Esophagus muscularis mucosa (tissue), 4 donors: Measurements from ENCODE around the gene TMIGD2. TPM values are rescaled to one million over a fixed set of nuclear protein-coding genes. Genes with fewer than 3 reads are reported as not detected.

Experiments
- DNase-seq: peaks from one replicate; pipeline ENCODE4 v3.0.0-alpha.2; 2017; ENCODE audit errors: extremely low spot score
- H3K27ac ChIP-seq, 4 donors: fragments of 200-600 bp; sonication (generic); replicated peaks in 1 of 4; 1 replicate in 3 of 4; 2 replicates in 1 of 4; pipeline ENCODE4 v1.5.1; 2016 to 2019; ENCODE audit warnings: mild to moderate bottlenecking in 1 of 4
- H3K27me3 ChIP-seq, 4 donors: fragments of 200-600 bp; sonication (generic); one replicate each; pipeline versions ENCODE4 v1.5.1 to v1.6.0; 2016 to 2019
- H3K36me3 ChIP-seq, 4 donors: fragments of 200-600 bp; sonication (generic); one replicate each; pipeline ENCODE4 v1.5.1; 2016 to 2019
- H3K4me1 ChIP-seq, 4 donors: fragments of 200-600 bp; sonication (generic); one replicate each; pipeline ENCODE4 v1.5.1; 2016 to 2019
- H3K4me3 ChIP-seq, 4 donors: fragments of 200-600 bp; sonication (generic); 1 replicate in 2 of 4; 2 replicates in 2 of 4; pipeline ENCODE4 v1.5.1; 2016 to 2019; ENCODE audit warnings: mild to moderate bottlenecking in 4 of 4, moderate library complexity in 1 of 4
- H3K9me3 ChIP-seq, 4 donors: fragments of 200-600 bp; sonication (generic); 1 replicate in 3 of 4; 2 replicates in 1 of 4; pipeline ENCODE4 v1.5.1; 2016 to 2019
- CTCF ChIP-seq, 3 experiments: fragments of 200-600 bp in 2 of 3; fragments of 450-650 bp in 1 of 3; sonication (generic) in 2 of 3; IDR thresholded peaks; one replicate each; pipeline ENCODE4 v1.5.1; 2017 to 2019; ENCODE audit warnings: antibody characterized with exemption in 3 of 3, mild to moderate bottlenecking in 2 of 3, moderate library complexity in 1 of 3
- EP300 ChIP-seq: sonication (generic); formaldehyde crosslinking; IDR thresholded peaks from one replicate; pipeline ENCODE4 v1.6.1; 2017; ENCODE audit warnings: antibody characterized with exemption
- POLR2A ChIP-seq: fragments of 450-650 bp; IDR thresholded peaks from one replicate; pipeline ENCODE4 v1.6.1; 2017; ENCODE audit warnings: antibody characterized with exemption, moderate library complexity, mild to moderate bottlenecking, low read depth
- POLR2AphosphoS5 ChIP-seq, 2 donors: sonication (generic); formaldehyde crosslinking; IDR thresholded peaks; one replicate each; pipeline ENCODE4 v1.6.1; 2017; ENCODE audit warnings: antibody characterized with exemption in 2 of 2
- WGBS: methylation state at CpG from one replicate; pipeline ENCODE4 v1.1.5; 2018; 5-methylcytosine and 5-hydroxymethylcytosine counted together
- intact Hi-C: fragments of 100-400 bp; cut with DNase I; formaldehyde crosslinking; loops from one replicate; pipeline ENCODE4 v1.15.1; 2023
- total RNA-seq, 4 donors: library from RNA; depleted of rRNA; stranded (reverse); fragments of >200 nt; gene quantifications; one replicate each; pipeline versions ENCODE4 v1.1.0 to v1.2.1, GENCODE V29; 2016

The TMIGD2 gene
- total RNA-seq, 4 donors from 2014 or later = not detected

- peak overlapping the region; percentile 93 to 97 (median 96) for H3K27ac ChIP-seq
- no peak for DNase-seq
- peak overlapping the region; percentile 81 to 99 (median 85) for H3K4me3 ChIP-seq
- peaks cover 0 to 14% (median 13%) of the 10 kb centered on the region in 4 donors for H3K36me3 ChIP-seq
- intact Hi-C loops = loop anchor here (2.0 kb wide), 1 partner anchor 57 kb away; no protein-coding TSS in a partner anchor
- H3K4me1 ChIP-seq = peaks cover 21 to 41% (median 26%) of the 10 kb centered on the region in 4 donors
- 3% methylated on average over 2 of the region's 10 CpGs for WGBS
- TF ChIP-seq EP300 = no peak
- TF ChIP-seq CTCF (IDR thresholded peaks at IDR 0.05) = no peak
- no peak for TF ChIP-seq POLR2AphosphoS5 (IDR thresholded peaks at IDR 0.05)
- no peak for TF ChIP-seq POLR2A
- H3K27me3 ChIP-seq = no peaks in the 10 kb centered on the region
- no peaks in the 10 kb centered on the region for H3K9me3 ChIP-seq
Observed at GRCh38 chr19:4342314-4342614, 40.1 kb upstream of the TMIGD2 start.

- no peaks in the 10 kb centered on the region for H3K27me3 ChIP-seq
- no peak for DNase-seq
- H3K27ac ChIP-seq = peak within 1 kb of the TSS; percentile 18 to 52 (median 43)
- 61% methylated on average over 20 of the region's 27 CpGs for WGBS
- peaks cover 11 to 23% (median 18%) of the 10 kb centered on the region in 4 donors for H3K4me1 ChIP-seq
- intact Hi-C loops = no loop called here
- H3K9me3 ChIP-seq = no peaks in the 10 kb centered on the region
- H3K36me3 ChIP-seq = no peaks in the 10 kb centered on the region
- TF ChIP-seq CTCF (IDR thresholded peaks at IDR 0.05) = no peak
- TF ChIP-seq POLR2A = no peak
- no peak for TF ChIP-seq POLR2AphosphoS5 (IDR thresholded peaks at IDR 0.05)
- no peak for TF ChIP-seq EP300
- H3K4me3 ChIP-seq = peak within 1 kb of the TSS; percentile 42 to 60 (median 50)
Observed at GRCh38 chr19:4338441-4339355, 36.5 kb upstream of the TMIGD2 start, which contains the start of gene STAP2. TSS of gene STAP2 (minus strand) at chr19:4338827. CDS start at chr19:4338753, 74 bp downstream.

- no peaks in the 10 kb centered on the region for H3K27me3 ChIP-seq
- no peaks in the 10 kb centered on the region for H3K9me3 ChIP-seq
- peaks cover 11 to 23% (median 18%) of the 10 kb centered on the region in 4 donors for H3K4me1 ChIP-seq
- 27% methylated on average over 14 of the region's 14 CpGs for WGBS
- peak overlapping the region; percentile 18 to 52 (median 43) for H3K27ac ChIP-seq
- H3K4me3 ChIP-seq = peak overlapping the region; percentile 42 to 60 (median 50)
- intact Hi-C loops = no loop called here
- no peak for DNase-seq
- TF ChIP-seq POLR2AphosphoS5 (IDR thresholded peaks at IDR 0.05) = no peak
- TF ChIP-seq EP300 = no peak
- no peak for TF ChIP-seq POLR2A
- no peak for TF ChIP-seq CTCF (IDR thresholded peaks at IDR 0.05)
- no peaks in the 10 kb centered on the region for H3K36me3 ChIP-seq
Observed at GRCh38 chr19:4337906-4338440, 35.8 kb upstream of the TMIGD2 start.

GRCh38 chr19:4334929-4335570 lies 32.9 kb upstream of the TMIGD2 start:
- DNase-seq = no peak
- Histone ChIP-seq H3K9me3 (no peaks in the 10 kb centered on the region), H3K27ac (no peak overlapping the region), H3K36me3 (no peaks in the 10 kb centered on the region), H3K4me1 (peaks cover 5 to 17% (median 13%) of the 10 kb centered on the region in 4 donors), H3K27me3 (no peaks in the 10 kb centered on the region), H3K4me3 (no peak overlapping the region)
- intact Hi-C loops = no loop called here
- WGBS = 96% methylated on average over 7 of the region's 7 CpGs
- TF ChIP-seq POLR2A (no peak), EP300 (no peak), POLR2AphosphoS5 (IDR thresholded peaks at IDR 0.05) (no peak), CTCF (IDR thresholded peaks at IDR 0.05) (no peak)
